DMS79 (cell line): ENCODE data around the gene CEACAM18.

ENCODE experiments used
- DNase-seq: peaks from one replicate; lab custom pipeline; 2025; lab: John Stamatoyannopoulos, UW

Gene CEACAM18

GRCh38 chr19:51531349-51532315, 53.3 kb downstream of the CEACAM18 start, which contains the start of gene SIGLEC6:
Gene SIGLEC6, minus strand, starts transcription at chr19:51531670. Its CDS starts 22 bp downstream, at chr19:51531648.
- DNase-seq, result no peak

DNA sequence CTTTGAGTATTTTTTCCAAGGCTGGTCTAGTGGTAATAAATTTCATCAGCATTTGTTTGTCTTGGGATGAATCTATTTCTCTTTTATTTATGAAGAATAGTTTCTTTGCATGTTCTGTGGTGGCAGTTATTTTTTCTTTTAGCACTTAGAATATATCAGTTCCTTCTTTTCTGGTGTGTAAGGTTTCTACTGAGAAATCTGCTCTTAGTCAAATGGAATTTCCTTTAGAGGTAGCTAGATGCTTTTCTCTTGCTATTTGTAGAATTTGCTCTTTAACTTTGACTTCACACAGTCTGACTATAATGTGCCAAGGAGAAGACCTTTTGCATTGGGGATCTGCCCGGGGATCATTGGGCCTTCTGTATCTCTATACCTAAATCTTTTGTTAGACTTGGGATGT, 57.2 kb downstream of the CEACAM18 start:
- no peak for DNase-seq

- no peak for DNase-seq
Observed at GRCh38 chr19:51539821-51540366, 61.6 kb downstream of the CEACAM18 start.
